K562 (cell line): ENCODE measurements around the gene NKIRAS1. TPM values are rescaled to one million over a fixed set of nuclear protein-coding genes. Genes with fewer than 3 reads are reported as not detected.

Experiments used
- ATAC-seq: fragments of 200-7000 bp; cut with Tn5 transposase; 3 replicates; pipeline ENCODE4 v1.9.1; 2020; ENCODE audit warnings: moderate library complexity
- BruUV-seq: library from RNA; stranded (reverse); fragments of 400-500 nt; replicated peaks from 2 replicates; lab custom pipeline; 2021; lab: Mats Ljungman, UMichigan
- CTCF ChIA-PET: fragments of 300-600 bp; formaldehyde crosslinking; extraction: SDS; loops from one replicate; lab custom pipeline; 2021; ENCODE audit warnings: low intra/inter-chr PET ratio; lab: Yijun Ruan, JAX
- POLR2A ChIA-PET: fragments of 300-600, 350-650 bp; sonication (Branson Sonifier 250); formaldehyde crosslinking; extraction: SDS; loops from one replicate; lab custom pipeline; 2021; ENCODE audit warnings: antibody characterized with exemption, inconsistent platforms; lab: Yijun Ruan, JAX
- DNase-seq, 4 experiments: peaks; one replicate each; pipeline versions ENCODE4 v3.0.0 to v3.0.0-alpha.2; 2011 to 2018; ENCODE audit warnings: low spot score in 3 of 4, mixed read lengths in 3 of 4; ENCODE audit errors: extremely low read depth in 1 of 4
- FAIRE-seq: peaks from 2 replicates; lab custom pipeline; 2011; peaks lifted over from hg19 to GRCh38; lab: Jason Lieb, UNC
- H2AFZ ChIP-seq: 2 replicates; pipeline ENCODE4 v1.6.0; 2011; ENCODE audit warnings: low read depth, low read length, control low read depth, inconsistent platforms
- H3K27ac ChIP-seq: fragments of 200-600 bp; 3 replicates; pipeline ENCODE4 v1.8.0; 2011; ENCODE audit warnings: low read depth, mild to moderate bottlenecking, control low read depth, inconsistent platforms, low read length, moderate library complexity, mixed read lengths; ENCODE audit errors: extremely low read depth
- H3K27me3 ChIP-seq, 2 experiments: fragments of 300-600 bp in 1 of 2; 2 replicates in 1 of 2; 3 replicates in 1 of 2; pipeline versions ENCODE4 v1.6.0 to v1.8.0; 2011; ENCODE audit warnings: inconsistent platforms in 2 of 2, low read length in 2 of 2, mild to moderate bottlenecking in 1 of 2, mixed read lengths in 1 of 2, moderate library complexity in 1 of 2; ENCODE audit not compliant: control insufficient read depth in 2 of 2, insufficient read depth in 2 of 2
- H3K36me3 ChIP-seq: fragments of 300-600 bp; 3 replicates; pipeline ENCODE4 v1.8.0; 2011; ENCODE audit warnings: mild to moderate bottlenecking, low read length, inconsistent platforms; ENCODE audit not compliant: control insufficient read depth, insufficient read depth
- H3K4me1 ChIP-seq, 2 experiments: fragments of 200-600 bp in 1 of 2; replicated peaks in 1 of 2; 2 replicates in 1 of 2; 3 replicates in 1 of 2; pipeline versions ENCODE4 v1.5.1 to v1.8.0; 2011; ENCODE audit warnings: inconsistent platforms in 2 of 2, low read length in 2 of 2, mild to moderate bottlenecking in 1 of 2, mixed read lengths in 1 of 2, moderate library complexity in 1 of 2; ENCODE audit not compliant: control insufficient read depth in 2 of 2, insufficient read depth in 2 of 2
- H3K4me2 ChIP-seq: 2 replicates; pipeline ENCODE4 v1.6.1; 2011; ENCODE audit warnings: low read length, control low read depth, inconsistent platforms, mixed read lengths; ENCODE audit not compliant: insufficient read depth
- H3K4me3 ChIP-seq: fragments of 200-600 bp; sonication (generic), shearing (Covaris generic); 2 replicates; pipeline ENCODE4 v1.5.1; 2016; ENCODE audit warnings: control low read depth, inconsistent platforms
- H3K79me2 ChIP-seq: fragments of 200-600 bp; 3 replicates; pipeline ENCODE4 v1.8.0; 2011; ENCODE audit warnings: low read length, inconsistent platforms; ENCODE audit not compliant: control insufficient read depth, insufficient read depth
- H3K9ac ChIP-seq, 2 experiments: 2 replicates each; pipeline versions ENCODE4 v1.6.0 to v1.6.1; 2011; ENCODE audit warnings: low read depth in 2 of 2, low read length in 2 of 2, control low read depth in 1 of 2, inconsistent platforms in 1 of 2, mild to moderate bottlenecking in 1 of 2, mixed read lengths in 1 of 2; ENCODE audit not compliant: insufficient read depth in 1 of 2
- H3K9me1 ChIP-seq: one replicate; pipeline ENCODE4 v1.6.0; 2011; ENCODE audit warnings: inconsistent platforms, mild to moderate bottlenecking, low read length, moderate library complexity; ENCODE audit not compliant: control insufficient read depth, insufficient read depth
- H3K9me3 ChIP-seq: replicated peaks from 2 replicates; pipeline ENCODE4 v1.5.1; 2011; ENCODE audit warnings: low read depth, low read length, inconsistent platforms; ENCODE audit not compliant: control insufficient read depth, insufficient read depth
- H4K20me1 ChIP-seq: replicated peaks from 2 replicates; pipeline ENCODE4 v1.6.1; 2011; ENCODE audit warnings: low read length, inconsistent platforms, mixed read lengths; ENCODE audit not compliant: control insufficient read depth, insufficient read depth
- ATF3 ChIP-seq, 2 experiments: fragments of 450-650 bp in 1 of 2; sonication (generic) in 1 of 2; formaldehyde crosslinking in 1 of 2; IDR thresholded peaks in 1 of 2; conservative IDR thresholded peaks in 1 of 2; 2 replicates each; pipeline versions ENCODE4 v1.6.1 to v1.8.1; 2016 to 2023; ENCODE audit warnings: mild to moderate bottlenecking in 2 of 2, moderate library complexity in 2 of 2, inconsistent platforms in 1 of 2, missing genetic modification reagents in 1 of 2
- L3MBTL2 ChIP-seq: fragments of 450-650 bp; IDR thresholded peaks from 2 replicates; pipeline ENCODE4 v1.6.1; 2016; ENCODE audit warnings: mild to moderate bottlenecking, moderate library complexity
- MECOM ChIP-seq: fragments of 250-450 bp; sonication (Bioruptor Pico); IDR thresholded peaks from 2 replicates; pipeline ENCODE4 v1.8.0; 2022; ENCODE audit warnings: inconsistent platforms
- SMARCA4 ChIP-seq: fragments of 450-650 bp; IDR thresholded peaks from 2 replicates; pipeline ENCODE4 v1.6.1; 2016
- U2AF1 ChIP-seq: fragments of 200-400 bp; formaldehyde crosslinking; optimal IDR thresholded peaks from 2 replicates; pipeline ENCODE3; 2017; ENCODE audit warnings: mild to moderate bottlenecking, low read depth, low read length, moderate library complexity
- ZSCAN32 ChIP-seq: fragments of 450-650 bp; formaldehyde crosslinking; IDR thresholded peaks from 2 replicates; pipeline ENCODE4 v1.4.0; 2020; ENCODE audit warnings: mild to moderate bottlenecking, moderate library complexity
- WGBS: fragments of 100-300 bp; shearing (Covaris generic); methylation state at CpG from one replicate; pipeline ENCODE4 v1.1.6; 2016; ENCODE audit warnings: low coverage, mixed read lengths; ENCODE audit not compliant: insufficient coverage; ENCODE audit errors: missing lambda C conversion rate; 5-methylcytosine and 5-hydroxymethylcytosine counted together
- in situ Hi-C: fragments of 300-500 bp; cut with MboI; formaldehyde crosslinking; loops from 4 replicates; pipeline ENCODE4 v1.15.0; 2018; ENCODE audit warnings: inconsistent platforms, mixed read lengths
- intact Hi-C: fragments of 100-400 bp; cut with micrococcal nuclease; formaldehyde crosslinking; loops from 2 replicates; pipeline ENCODE4 v1.14.2; 2022
- polyA plus RNA-seq, 8 experiments: library from polyadenylated mRNA; depleted of rRNA in 4 of 8; stranded (reverse) in 5 of 8; unstranded in 3 of 8; fragments of >200 nt; fragmentation: Nextera tagmentation in 2 of 8; fragmentation: Illumina TruSeq in 1 of 8; extraction: Ambion mirVana in 2 of 8; extraction: Trizol in 1 of 8; gene quantifications; 2 replicates each; pipeline versions ENCODE4 v1.2.1 to v1.2.3, GENCODE V29; 2011 to 2014; ENCODE audit warnings: inconsistent platforms in 1 of 8, missing spikeins in 1 of 8
- total RNA-seq, 7 experiments: library from RNA; depleted of rRNA in 6 of 7; stranded (reverse); fragments of >200 nt in 6 of 7; fragmentation: Illumina TruSeq in 2 of 7; extraction: Trizol in 2 of 7; gene quantifications; 2 replicates each; pipeline versions ENCODE4 v1.2.1 to v1.2.3, GENCODE V29; 2011 to 2021; ENCODE audit warnings: low replicate concordance in 1 of 7

NKIRAS1 gene
- total and polyA plus RNA-seq, 9 of the 15 experiments (the other 6 are each of a cell fraction or from before 2014, with no cell fraction given) = 5.1 to 10.3 (median 6.3) TPM

- Histone ChIP-seq H3K36me3 (peaks cover 3% of the 10 kb centered on the region; the same call in 2 of the 3 replicates), H4K20me1 (no peaks in the 10 kb centered on the region), H3K4me1 (no peaks in the 10 kb centered on the region), H3K9ac (no peak overlapping the region), H3K4me3 (no peak overlapping the region), H3K79me2 (no peaks in the 10 kb centered on the region), H2AFZ (no peak overlapping the region), H3K9me3 (no peaks in the 10 kb centered on the region), H3K9me1 (no peaks in the 10 kb centered on the region), H3K27ac (no peak overlapping the region), H3K4me2 (no peak overlapping the region), H3K27me3 (no peaks in the 10 kb centered on the region)
- ATAC-seq (no peak), DNase-seq (no peak), FAIRE-seq (no peak)
- no peak for TF ChIP-seq SMARCA4
- no peak for TF ChIP-seq ZSCAN32 (CRISPR knock-in tag)
- in situ Hi-C loops (no loop called here), intact Hi-C loops (no loop called here)
- WGBS = 63% methylated on average over 1 of the region's 1 CpG
- ChIA-PET CTCF (no interaction called here), POLR2A (interaction anchor here (1.0 to 1.6 kb wide), 2 partner anchors 14 to 44 kb away, joined by 4 to 6 read pairs; partner anchors contain the start of genes NKIRAS1 and RPL15)
- BruUV-seq = no TSS peak
Observed at GRCh38 chr3:23960649-23961048, 43.9 kb upstream of the NKIRAS1 start.

GRCh38 chr3:23959135-23959900 is 42.5 kb upstream of the NKIRAS1 start:
- peak; percentile 48 for ATAC-seq
- in situ Hi-C loops = no loop called here
- 39% methylated on average over 7 of the region's 7 CpGs for WGBS
- TF ChIP-seq MECOM (CRISPR knock-in tag) = no peak
- no peak for TF ChIP-seq U2AF1
- no peak for TF ChIP-seq L3MBTL2
- TF ChIP-seq ATF3 (IDR thresholded peaks at IDR 0.05) = peak; percentile 19; the same call in 1 of the 2 replicates
- TF ChIP-seq ATF3 (CRISPR knock-in tag; conservative IDR thresholded peaks at IDR 0.05) = no peak
- TF ChIP-seq, all 486 proteins: peak for 1
- intact Hi-C loops = no loop called here
- no peak overlapping the region for H3K4me3 ChIP-seq
- DNase-seq = no peak
- no peak overlapping the region for H3K27ac ChIP-seq
- no peak for FAIRE-seq
- no peak overlapping the region for H2AFZ ChIP-seq
- H3K9me1 ChIP-seq = no peaks in the 10 kb centered on the region
- ChIA-PET POLR2A (interaction anchor here (2.1 kb wide), 1 partner anchor 41 kb away, joined by 8 read pairs; no protein-coding TSS in a partner anchor), CTCF (no interaction called here)
- no peaks in the 10 kb centered on the region for H3K79me2 ChIP-seq
- H4K20me1 ChIP-seq = no peaks in the 10 kb centered on the region
- no peaks in the 10 kb centered on the region for H3K27me3 ChIP-seq
- H3K4me2 ChIP-seq = no peak overlapping the region
- no peaks in the 10 kb centered on the region for H3K4me1 ChIP-seq
- BruUV-seq = no TSS peak
- no peaks in the 10 kb centered on the region for H3K9me3 ChIP-seq
- H3K36me3 ChIP-seq = peaks cover 3% of the 10 kb centered on the region; the same call in 2 of the 3 replicates
- H3K9ac ChIP-seq = no peak overlapping the region
